GM13977 (cell line): ENCODE measurements around the gene PTGIS.

Source experiments
- DNase-seq: peaks from one replicate; pipeline ENCODE4 v3.0.0; 2012; ENCODE audit warnings: low spot score
- in situ Hi-C: fragments of 300-500 bp; cut with MboI; formaldehyde crosslinking; loops from one replicate; pipeline ENCODE4 v1.12.0; 2022; ENCODE audit warnings: low sequenced_read_pairs, low pct_unique_long_range_greater_than_20kb, mixed read lengths, inconsistent platforms; ENCODE audit not compliant: unreplicated experiment
- TF ChIP-seq, protein P1 (sequence below): IDR thresholded peaks from 2 replicates; pipeline ENCODE4 v1.5.1; 2012; ENCODE audit warnings: mild to moderate bottlenecking, control low read depth; ENCODE audit not compliant: insufficient read depth; ENCODE audit errors: extremely low read depth, missing control alignments

The PTGIS gene

DNA sequence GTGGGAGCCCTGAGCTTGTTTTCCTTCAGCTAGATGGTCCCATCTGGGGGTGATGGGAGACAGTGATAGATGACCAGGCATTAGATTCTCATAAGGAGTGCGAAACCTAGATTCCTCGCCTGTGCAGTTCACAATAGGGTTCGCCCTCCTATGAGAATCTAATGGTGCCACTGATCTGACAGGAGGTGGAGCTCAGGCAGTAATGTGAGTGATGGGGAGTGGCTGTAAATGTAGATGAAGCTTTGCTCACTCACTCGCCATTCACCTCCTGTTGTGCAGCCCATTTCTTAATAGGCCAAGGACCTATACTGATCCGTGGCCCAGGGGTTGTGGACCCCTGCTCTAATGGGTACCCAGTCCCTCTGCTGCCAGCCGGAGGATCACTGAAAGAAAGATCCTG is 64.8 kb downstream of the PTGIS start:
- in situ Hi-C loops = no loop called here
- DNase-seq = no peak
- TF ChIP-seq, protein P1, sequence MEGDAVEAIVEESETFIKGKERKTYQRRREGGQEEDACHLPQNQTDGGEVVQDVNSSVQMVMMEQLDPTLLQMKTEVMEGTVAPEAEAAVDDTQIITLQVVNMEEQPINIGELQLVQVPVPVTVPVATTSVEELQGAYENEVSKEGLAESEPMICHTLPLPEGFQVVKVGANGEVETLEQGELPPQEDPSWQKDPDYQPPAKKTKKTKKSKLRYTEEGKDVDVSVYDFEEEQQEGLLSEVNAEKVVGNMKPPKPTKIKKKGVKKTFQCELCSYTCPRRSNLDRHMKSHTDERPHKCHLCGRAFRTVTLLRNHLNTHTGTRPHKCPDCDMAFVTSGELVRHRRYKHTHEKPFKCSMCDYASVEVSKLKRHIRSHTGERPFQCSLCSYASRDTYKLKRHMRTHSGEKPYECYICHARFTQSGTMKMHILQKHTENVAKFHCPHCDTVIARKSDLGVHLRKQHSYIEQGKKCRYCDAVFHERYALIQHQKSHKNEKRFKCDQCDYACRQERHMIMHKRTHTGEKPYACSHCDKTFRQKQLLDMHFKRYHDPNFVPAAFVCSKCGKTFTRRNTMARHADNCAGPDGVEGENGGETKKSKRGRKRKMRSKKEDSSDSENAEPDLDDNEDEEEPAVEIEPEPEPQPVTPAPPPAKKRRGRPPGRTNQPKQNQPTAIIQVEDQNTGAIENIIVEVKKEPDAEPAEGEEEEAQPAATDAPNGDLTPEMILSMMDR = no peak

GRCh38 chr20:49501917-49502316 is 66.0 kb downstream of the PTGIS start:
- in situ Hi-C loops = no loop called here

DNA sequence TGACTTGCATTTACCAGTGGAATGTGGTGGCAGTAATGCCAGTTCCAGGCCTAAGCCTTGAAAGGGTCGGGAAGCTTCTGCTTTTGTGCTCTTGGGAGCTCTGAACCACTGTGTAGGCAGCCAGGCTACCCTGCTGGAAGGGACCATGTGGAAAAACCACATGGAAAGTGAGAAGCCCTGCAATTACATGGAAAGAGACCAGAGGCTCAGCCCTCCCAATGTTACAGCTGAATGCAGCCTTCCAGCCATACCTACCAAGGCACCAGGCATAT is 70.6 kb downstream of the PTGIS start:
- in situ Hi-C loops = no loop called here
- DNase-seq = no peak
- TF ChIP-seq, protein P1 = no peak

More at GRCh38 chr20:49501917-49502316, 66.0 kb downstream of the PTGIS start:
- TF ChIP-seq, protein P1 = no peak
- DNase-seq = no peak

- TF ChIP-seq, protein P1 = no peak
- in situ Hi-C loops = no loop called here
- DNase-seq = no peak
Measured at GRCh38 chr20:49496553-49497397, 71.2 kb downstream of the PTGIS start.

DNA sequence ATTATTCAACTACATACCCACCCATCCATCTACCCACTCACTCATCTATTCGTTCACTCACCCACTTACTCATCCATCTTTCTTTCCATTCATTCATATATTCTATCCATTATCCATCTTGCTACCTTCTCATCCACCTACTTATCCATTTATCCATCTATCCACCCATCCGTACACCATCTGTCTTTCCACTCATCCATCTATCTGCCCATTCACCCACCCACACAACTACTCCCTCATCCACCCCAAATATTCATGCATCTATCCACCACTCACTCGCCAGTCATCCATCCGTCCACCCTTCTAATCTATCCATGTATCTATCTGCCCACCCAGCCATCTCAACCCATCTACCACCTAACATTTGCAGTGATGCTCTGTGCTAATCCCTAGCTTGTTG is 71.9 kb downstream of the PTGIS start:
- no peak for DNase-seq
- in situ Hi-C loops = no loop called here

DNA sequence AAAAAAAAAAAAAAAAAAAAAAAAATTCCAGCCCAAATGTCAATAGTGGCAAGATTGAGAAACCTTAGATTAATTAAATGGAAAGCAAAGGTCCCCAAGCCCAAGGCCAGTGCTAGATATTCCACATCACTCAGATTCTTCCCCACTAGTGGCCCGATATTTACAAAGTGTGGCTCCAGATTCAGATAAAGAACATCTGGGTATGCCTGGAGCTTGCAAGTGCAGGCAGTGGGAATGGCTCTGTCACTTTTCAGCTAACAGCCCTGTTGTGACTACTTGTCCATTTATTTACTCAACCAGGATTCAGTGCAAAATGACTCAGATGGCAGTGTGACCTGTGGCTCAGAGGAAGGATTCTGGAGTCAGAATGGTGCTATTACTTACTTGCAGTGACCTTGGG is 77.2 kb downstream of the PTGIS start:
- TF ChIP-seq, protein P1 = no peak
- DNase-seq = no peak
- in situ Hi-C loops = no loop called here

More for the DNA sequence above, 71.9 kb downstream of the PTGIS start:
- TF ChIP-seq, protein P1 = no peak
